ENCODE results near the gene QRFP.
"Not testable (repeated sequence)": the region's sequence is repeated elsewhere in the genome, so short reads cannot be mapped to it uniquely, and the experiment has no call there.

QRFP gene

GRCh38 chr9:130919559-130920145 lies 23.0 kb upstream of the QRFP start:
- no peak for DNase-seq (ENCODE audit: low read depth)

GRCh38 chr9:130918826-130919558 lies 22.4 kb upstream of the QRFP start:
- DNase-seq (ENCODE audit: low read depth) = no peak

DNA sequence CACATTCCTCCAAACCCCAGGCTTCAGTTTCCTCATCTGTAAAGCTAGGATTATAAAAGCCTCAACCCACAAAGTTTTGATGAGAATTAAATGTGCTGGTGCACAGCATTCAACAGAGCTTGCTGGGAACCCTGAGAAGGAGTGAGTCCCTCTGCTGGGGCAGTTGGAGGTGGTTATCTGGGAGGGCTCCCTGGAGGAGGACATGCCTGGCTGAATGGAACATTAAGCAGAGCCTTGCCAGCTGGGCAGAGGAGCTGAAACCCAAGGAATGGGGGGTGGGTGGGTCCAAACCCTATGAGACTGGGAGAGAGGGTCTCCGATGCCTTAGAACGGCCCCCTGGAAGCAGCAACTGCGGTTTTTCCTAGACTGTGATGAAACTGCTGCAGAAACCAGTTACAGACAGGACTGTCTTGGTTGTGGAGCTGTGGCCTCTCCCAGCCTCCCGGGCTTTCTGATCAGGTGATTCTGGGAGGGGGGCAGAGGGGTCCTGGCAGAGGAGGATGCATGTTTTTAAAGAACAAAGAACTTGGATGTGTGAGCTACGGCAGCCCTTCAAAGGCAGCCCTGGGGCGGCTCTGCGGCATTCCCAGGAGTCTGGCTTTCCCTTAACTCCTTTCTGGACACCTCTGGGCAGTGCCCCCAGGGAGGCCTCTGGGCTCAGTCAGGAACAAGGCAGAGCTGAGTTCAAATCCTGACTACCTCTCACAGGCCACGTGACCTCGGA lies 21.7 kb upstream of the QRFP start:
- no peak for DNase-seq (ENCODE audit: low read depth)

- DNase-seq (ENCODE audit: low read depth) = no peak
These were observed 20.8 kb upstream of the QRFP start for GRCh38 chr9:130917168-130917960.

- no peak for DNase-seq (ENCODE audit: low read depth)
These were observed 18.5 kb upstream of the QRFP start for GRCh38 chr9:130915096-130915447.

GRCh38 chr9:130914417-130915095 lies 17.9 kb upstream of the QRFP start:
- no peak for DNase-seq (ENCODE audit: low read depth)

GRCh38 chr9:130913599-130914416 lies 17.2 kb upstream of the QRFP start:
- no peak for DNase-seq (ENCODE audit: low read depth)

DNA sequence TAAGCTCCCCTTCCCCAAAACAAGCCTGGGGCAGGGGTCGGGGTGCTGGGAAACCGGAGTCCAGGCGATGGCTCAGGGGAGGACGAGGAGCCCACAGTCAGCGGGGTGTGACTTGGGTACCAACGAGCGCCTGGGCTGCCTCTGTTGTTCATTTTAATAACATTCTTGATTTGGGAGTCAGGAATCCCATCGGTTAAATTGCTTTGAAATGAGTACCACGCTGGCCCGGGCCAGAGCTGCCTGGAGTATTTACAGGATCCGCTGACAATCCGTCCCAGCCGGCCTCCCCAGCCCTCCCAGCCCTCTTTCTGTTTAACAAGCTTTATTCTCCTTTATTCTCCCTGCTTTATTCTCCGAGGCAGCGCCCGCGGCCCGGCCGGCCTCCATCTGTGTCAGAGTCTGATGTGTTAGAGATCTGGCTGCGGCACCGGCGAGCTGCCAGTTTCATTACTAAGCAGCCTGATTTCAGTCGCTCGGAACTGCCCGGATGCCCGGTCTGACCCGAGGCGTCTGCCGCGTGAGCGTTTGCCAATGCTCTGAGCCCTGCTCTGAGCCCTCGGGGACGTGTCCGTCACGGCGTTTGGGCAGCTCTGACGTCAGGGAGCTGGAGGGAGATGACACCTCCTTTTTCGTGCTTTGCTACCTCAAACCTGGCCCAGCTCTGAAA lies 16.5 kb upstream of the QRFP start:
- DNase-seq (ENCODE audit: low read depth) = no peak

GRCh38 chr9:130911254-130912049 lies 14.8 kb upstream of the QRFP start:
- no peak for DNase-seq (ENCODE audit: low read depth)

DNA sequence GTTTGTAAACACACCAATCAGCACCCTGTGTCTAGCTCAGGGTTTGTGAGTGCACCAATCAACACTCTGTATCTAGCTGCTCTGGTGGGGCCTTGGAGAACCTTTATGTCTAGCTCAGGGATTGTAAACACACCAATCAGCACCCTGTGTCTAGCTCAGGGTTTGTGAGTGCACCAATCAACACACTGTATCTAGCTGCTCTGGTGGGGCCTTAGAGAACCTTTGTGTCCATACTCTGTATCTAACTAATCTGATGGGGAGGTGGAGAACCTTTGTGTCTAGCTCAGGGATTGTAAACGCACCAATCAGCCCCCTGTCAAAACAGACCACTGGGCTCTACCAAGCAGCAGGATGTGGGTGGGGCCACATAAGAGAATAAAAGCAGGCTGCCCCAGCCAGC lies 14.1 kb upstream of the QRFP start:
- DNase-seq (ENCODE audit: low read depth) = not testable (repeated sequence)

DNA sequence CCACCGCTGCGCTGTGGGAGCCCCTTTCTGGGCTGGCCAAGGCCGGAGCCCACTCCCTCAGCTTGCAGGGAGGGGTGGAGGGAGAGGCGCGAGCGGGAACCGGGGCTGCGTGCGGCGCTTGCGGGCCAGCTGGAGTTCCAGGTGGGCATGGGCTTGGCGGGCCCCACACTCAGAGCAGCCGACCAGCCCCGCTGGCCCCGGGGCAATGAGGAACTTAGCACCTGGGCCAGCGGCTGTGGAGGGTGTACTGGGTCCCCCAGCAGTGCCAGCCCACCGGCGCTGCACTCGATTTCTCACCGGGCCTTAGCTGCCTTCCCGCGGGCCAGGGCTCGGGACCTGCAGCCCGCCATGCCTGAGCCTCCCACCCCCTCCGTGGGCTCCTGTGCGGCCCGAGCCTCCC lies 13.4 kb upstream of the QRFP start:
- DNase-seq (ENCODE audit: low read depth) = not testable (repeated sequence)

- DNase-seq (ENCODE audit: low read depth) = no peak
These were observed 12.3 kb upstream of the QRFP start for GRCh38 chr9:130908878-130909355.

DNA sequence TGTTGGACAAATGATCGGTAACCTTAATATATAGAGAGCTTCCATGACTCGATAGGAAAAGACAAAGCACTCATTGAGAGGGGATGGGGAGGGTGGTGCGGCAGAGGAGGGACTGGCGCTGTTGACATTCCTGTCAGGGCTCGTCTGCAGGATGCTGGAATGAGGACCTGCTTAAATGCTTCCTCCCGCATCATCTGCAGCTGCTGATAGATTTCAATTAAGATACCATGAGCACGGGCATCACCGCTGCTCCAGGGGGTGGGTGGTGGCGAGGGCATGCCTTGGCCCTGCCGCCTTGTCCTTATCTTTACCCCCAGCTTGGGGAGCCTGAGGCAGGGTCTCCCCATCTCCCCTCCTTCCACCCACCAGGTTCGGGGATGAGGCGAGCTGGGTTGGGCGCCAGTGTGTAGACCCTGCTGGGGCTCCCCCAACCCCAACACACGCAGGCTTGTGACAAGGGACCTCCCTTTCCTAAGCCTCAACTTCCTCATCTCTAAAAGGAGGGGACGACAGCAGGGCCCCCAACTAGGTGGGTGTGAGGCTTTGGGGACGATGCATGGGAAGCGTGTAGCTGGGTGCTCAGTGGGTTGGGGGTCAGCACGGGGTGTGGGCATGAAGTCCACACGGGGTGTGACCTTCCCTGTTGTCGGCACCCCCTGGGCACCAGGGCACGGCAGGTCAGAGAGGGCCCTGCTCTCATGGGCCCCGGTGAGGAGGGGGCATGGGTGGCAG lies 11.7 kb upstream of the QRFP start:
- DNase-seq (ENCODE audit: low read depth) = no peak

GRCh38 chr9:130906735-130907416 lies 10.3 kb upstream of the QRFP start:
- DNase-seq (ENCODE audit: low read depth) = no peak

DNA sequence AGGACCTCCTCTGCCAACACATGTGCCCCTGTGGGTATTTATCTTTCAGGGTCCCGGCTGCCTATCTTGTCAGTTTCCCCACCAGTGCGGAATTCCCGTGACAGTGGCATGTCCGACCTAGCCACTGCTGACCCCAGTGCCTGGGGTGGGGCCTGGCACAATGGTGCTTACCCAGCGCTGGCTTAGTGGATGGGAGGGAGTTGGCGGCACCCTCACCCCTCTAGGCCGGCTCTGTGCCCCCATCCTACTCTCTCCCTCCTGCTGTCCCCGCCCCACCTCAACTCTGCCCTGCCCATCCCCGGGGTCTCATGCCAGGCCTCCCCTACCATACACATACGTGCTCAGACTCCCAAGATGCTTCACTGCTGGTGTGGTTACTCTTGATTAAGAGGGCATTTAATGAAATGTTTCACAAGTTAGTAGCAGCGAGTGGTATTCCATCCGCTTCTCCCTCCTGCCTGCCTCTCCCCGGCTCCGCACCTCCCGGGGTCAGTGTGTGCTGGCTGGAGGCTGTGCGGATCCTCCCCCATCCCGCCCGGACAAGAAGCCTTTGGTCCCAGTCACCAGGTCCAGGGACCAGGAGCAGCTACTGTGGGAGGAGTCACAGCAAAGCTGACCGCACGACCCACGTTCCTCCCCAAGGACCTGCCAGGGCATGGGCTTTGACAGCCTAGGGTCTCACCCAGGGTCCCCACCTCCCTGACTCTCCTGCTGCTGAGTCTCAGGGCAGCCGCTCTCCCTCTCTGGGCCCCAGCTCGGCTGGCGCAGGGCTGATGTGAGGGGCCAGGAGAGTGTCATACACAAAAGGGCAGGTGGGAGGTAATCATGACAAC lies 9.5 kb upstream of the QRFP start:
- no peak for DNase-seq (ENCODE audit: low read depth)

DNA sequence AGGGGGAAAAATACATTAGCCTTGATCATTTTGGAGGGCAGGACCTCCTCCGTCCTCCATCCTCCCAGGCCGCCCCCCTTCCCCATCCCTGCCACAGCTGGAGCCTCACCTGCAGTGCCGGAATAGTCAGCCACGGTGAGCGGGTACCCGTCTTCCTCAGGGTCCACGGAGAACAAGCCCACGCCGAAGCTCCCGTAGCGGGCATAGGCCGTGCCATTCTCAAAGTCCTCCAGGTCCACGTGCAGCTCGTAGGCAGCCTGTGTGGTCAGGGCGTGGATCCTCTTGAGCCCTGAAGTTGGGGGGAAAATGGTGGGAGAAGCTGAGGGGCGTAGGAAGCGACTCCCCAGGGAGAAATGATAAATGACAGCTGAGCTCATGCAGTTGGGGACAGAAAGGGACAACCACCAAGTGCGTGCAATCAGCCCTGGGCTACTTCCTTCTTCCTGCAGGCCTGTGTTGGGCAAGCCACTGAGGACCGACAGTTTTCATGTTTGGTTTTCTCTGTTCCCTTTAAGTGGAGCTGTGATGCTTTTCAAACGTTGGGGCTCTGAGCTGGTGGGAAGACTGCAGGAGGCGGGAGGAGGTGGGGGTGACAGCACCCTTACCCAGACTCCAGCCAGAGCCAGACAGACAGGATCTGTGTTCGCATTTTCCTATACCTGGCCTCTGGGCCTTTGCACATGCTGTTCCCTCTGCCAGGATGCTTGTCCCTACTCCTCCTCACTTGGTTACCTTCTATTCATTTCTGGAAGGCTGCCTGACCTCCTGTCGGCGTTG lies 8.7 kb upstream of the QRFP start:
- DNase-seq (ENCODE audit: low read depth) = no peak
